T-helper 2 cell treated with Interferon-gamma antibody and Interleukin-4, amounts not matched to agents 5 μg/mL and 100 μg/mL, for 36 hours (primary cell): ENCODE data around the gene ZBTB43.
"Not testable (repeated sequence)": the region's sequence is repeated elsewhere in the genome, so short reads cannot be mapped to it uniquely, and the experiment has no call there.

Source experiments
- DNase-seq: peaks from one replicate; pipeline ENCODE4 v3.0.0; 2021; ENCODE audit warnings: low spot score
- H3K27ac Mint-ChIP-seq: one replicate; pipeline ENCODE4 v1.8.0; 2021; ENCODE audit warnings: mild to moderate bottlenecking, mixed read lengths
- H3K27me3 Mint-ChIP-seq: one replicate; pipeline ENCODE4 v1.8.0; 2021; ENCODE audit warnings: low read depth, mixed read lengths
- H3K36me3 Mint-ChIP-seq: one replicate; pipeline ENCODE4 v1.8.0; 2021; ENCODE audit warnings: low read depth, mixed read lengths
- H3K4me1 Mint-ChIP-seq: one replicate; pipeline ENCODE4 v1.8.0; 2021; ENCODE audit warnings: low read depth, mixed read lengths
- H3K4me3 Mint-ChIP-seq: one replicate; pipeline ENCODE4 v1.8.0; 2022; ENCODE audit warnings: mild to moderate bottlenecking, moderate library complexity, mixed read lengths
- H3K9me3 Mint-ChIP-seq: one replicate; pipeline ENCODE4 v1.8.0; 2021; ENCODE audit warnings: mixed read lengths

ZBTB43 gene

GRCh38 chr9:126799034-126799433 lies 5.8 kb upstream of the ZBTB43 start:
- Mint-ChIP-seq H3K9me3 (peaks cover 1% of the 10 kb centered on the region), H3K4me3 (no peak overlapping the region), H3K4me1 (peaks cover 7% of the 10 kb centered on the region), H3K36me3 (no peaks in the 10 kb centered on the region), H3K27ac (no peak overlapping the region), H3K27me3 (peaks cover 7% of the 10 kb centered on the region)
- DNase-seq = no peak

- Mint-ChIP-seq H3K9me3 (peaks cover 3% of the 10 kb centered on the region), H3K4me3 (no peak overlapping the region), H3K36me3 (peaks cover 9% of the 10 kb centered on the region), H3K27ac (no peak overlapping the region), H3K27me3 (peaks cover 2% of the 10 kb centered on the region), H3K4me1 (peaks cover 25% of the 10 kb centered on the region)
- no peak for DNase-seq
These were observed 2.4 kb upstream of the ZBTB43 start for GRCh38 chr9:126802318-126803059.

- Mint-ChIP-seq H3K9me3 (peaks cover 3% of the 10 kb centered on the region), H3K4me3 (peak overlapping the region; percentile 100), H3K36me3 (peaks cover 15% of the 10 kb centered on the region), H3K27ac (peak overlapping the region; percentile 98), H3K27me3 (no peaks in the 10 kb centered on the region), H3K4me1 (peaks cover 27% of the 10 kb centered on the region)
- DNase-seq = no peak
These were observed 593 bp upstream of the ZBTB43 start for GRCh38 chr9:126804198-126804695.

GRCh38 chr9:126805554-126806262 lies 868 bp downstream of the ZBTB43 start:
- H3K4me3 Mint-ChIP-seq = peak overlapping the region; percentile 100
- H3K27ac Mint-ChIP-seq = peak overlapping the region; percentile 95
- peaks cover 27% of the 10 kb centered on the region for H3K4me1 Mint-ChIP-seq
- peaks cover 3% of the 10 kb centered on the region for H3K9me3 Mint-ChIP-seq
- no peaks in the 10 kb centered on the region for H3K27me3 Mint-ChIP-seq
- peak; percentile 84 for DNase-seq
- H3K36me3 Mint-ChIP-seq = peaks cover 15% of the 10 kb centered on the region

- Mint-ChIP-seq H3K4me1 (peaks cover 27% of the 10 kb centered on the region), H3K27me3 (no peaks in the 10 kb centered on the region), H3K27ac (peak overlapping the region; percentile 95), H3K36me3 (peaks cover 17% of the 10 kb centered on the region), H3K9me3 (peaks cover 3% of the 10 kb centered on the region), H3K4me3 (peak overlapping the region; percentile 100)
- no peak for DNase-seq
These were observed 1.5 kb downstream of the ZBTB43 start for GRCh38 chr9:126806336-126806735.

- no peak overlapping the region for H3K27ac Mint-ChIP-seq
- H3K4me3 Mint-ChIP-seq = no peak overlapping the region
- peaks cover 38% of the 10 kb centered on the region for H3K36me3 Mint-ChIP-seq
- DNase-seq = no peak
- H3K4me1 Mint-ChIP-seq = peaks cover 26% of the 10 kb centered on the region
- peaks cover 2% of the 10 kb centered on the region for H3K9me3 Mint-ChIP-seq
- no peaks in the 10 kb centered on the region for H3K27me3 Mint-ChIP-seq
These were observed 4.2 kb downstream of the ZBTB43 start for GRCh38 chr9:126809068-126809467.

GRCh38 chr9:126810221-126810620 lies 5.4 kb downstream of the ZBTB43 start:
- not testable (repeated sequence) for H3K4me3 Mint-ChIP-seq, DNase-seq, H3K9me3 Mint-ChIP-seq, H3K27ac Mint-ChIP-seq, H3K27me3 Mint-ChIP-seq
- H3K4me1 Mint-ChIP-seq = peaks cover 21% of the 10 kb centered on the region
- peaks cover 42% of the 10 kb centered on the region for H3K36me3 Mint-ChIP-seq

GRCh38 chr9:126813072-126813471 lies 8.2 kb downstream of the ZBTB43 start:
- H3K27me3 Mint-ChIP-seq = no peaks in the 10 kb centered on the region
- H3K36me3 Mint-ChIP-seq = peaks cover 57% of the 10 kb centered on the region
- H3K4me3 Mint-ChIP-seq = no peak overlapping the region
- H3K4me1 Mint-ChIP-seq = peaks cover 2% of the 10 kb centered on the region
- H3K27ac Mint-ChIP-seq = no peak overlapping the region
- no peak for DNase-seq
- H3K9me3 Mint-ChIP-seq = peaks cover 27% of the 10 kb centered on the region

GRCh38 chr9:126814091-126814490 lies 9.3 kb downstream of the ZBTB43 start:
- H3K9me3 Mint-ChIP-seq = peaks cover 36% of the 10 kb centered on the region
- H3K4me3 Mint-ChIP-seq = no peak overlapping the region
- H3K4me1 Mint-ChIP-seq = peaks cover 6% of the 10 kb centered on the region
- peaks cover 64% of the 10 kb centered on the region for H3K36me3 Mint-ChIP-seq
- DNase-seq = no peak
- no peak overlapping the region for H3K27ac Mint-ChIP-seq
- H3K27me3 Mint-ChIP-seq = no peaks in the 10 kb centered on the region

GRCh38 chr9:126817615-126818014 lies 12.8 kb downstream of the ZBTB43 start:
- H3K36me3 Mint-ChIP-seq = peaks cover 82% of the 10 kb centered on the region
- H3K4me3 Mint-ChIP-seq, H3K27me3 Mint-ChIP-seq, DNase-seq, H3K27ac Mint-ChIP-seq: not testable (repeated sequence)
- H3K4me1 Mint-ChIP-seq = peaks cover 14% of the 10 kb centered on the region
- peaks cover 51% of the 10 kb centered on the region for H3K9me3 Mint-ChIP-seq

GRCh38 chr9:126818482-126818881 lies 13.6 kb downstream of the ZBTB43 start:
- no peak overlapping the region for H3K4me3 Mint-ChIP-seq
- peaks cover 51% of the 10 kb centered on the region for H3K9me3 Mint-ChIP-seq
- no peak overlapping the region for H3K27ac Mint-ChIP-seq
- H3K27me3 Mint-ChIP-seq = no peaks in the 10 kb centered on the region
- peaks cover 80% of the 10 kb centered on the region for H3K36me3 Mint-ChIP-seq
- H3K4me1 Mint-ChIP-seq = peaks cover 14% of the 10 kb centered on the region
- DNase-seq = no peak

- DNase-seq = no peak
- Mint-ChIP-seq H3K9me3 (peaks cover 47% of the 10 kb centered on the region), H3K4me1 (peaks cover 14% of the 10 kb centered on the region), H3K4me3 (no peak overlapping the region), H3K27me3 (no peaks in the 10 kb centered on the region), H3K27ac (peak overlapping the region; percentile 75), H3K36me3 (peaks cover 74% of the 10 kb centered on the region)
These were observed 14.6 kb downstream of the ZBTB43 start for GRCh38 chr9:126819482-126819881.

GRCh38 chr9:126822278-126822677 lies 17.4 kb downstream of the ZBTB43 start:
- peaks cover 62% of the 10 kb centered on the region for H3K36me3 Mint-ChIP-seq

GRCh38 chr9:126822873-126823272 lies 18.0 kb downstream of the ZBTB43 start:
- Mint-ChIP-seq H3K27me3 (no peaks in the 10 kb centered on the region), H3K9me3 (peaks cover 24% of the 10 kb centered on the region), H3K27ac (no peak overlapping the region), H3K4me1 (peaks cover 16% of the 10 kb centered on the region), H3K36me3 (peaks cover 58% of the 10 kb centered on the region), H3K4me3 (no peak overlapping the region)
- no peak for DNase-seq

More at GRCh38 chr9:126822278-126822677, 17.4 kb downstream of the ZBTB43 start:
- no peak for DNase-seq
- Mint-ChIP-seq H3K27me3 (no peaks in the 10 kb centered on the region), H3K27ac (no peak overlapping the region), H3K9me3 (peaks cover 28% of the 10 kb centered on the region), H3K4me1 (peaks cover 16% of the 10 kb centered on the region), H3K4me3 (no peak overlapping the region)
